GM18873 (cell line): ENCODE results near the gene XPO4.

Experiments
- ATAC-seq: cut with Tn5 transposase; IDR thresholded peaks from one replicate; pipeline ENCODE4 v1.9.1; 2021; ENCODE audit warnings: mild to moderate bottlenecking, moderate library complexity, moderate number of reproducible peaks; ENCODE audit not compliant: unreplicated experiment, low FRiP score

XPO4 gene

DNA sequence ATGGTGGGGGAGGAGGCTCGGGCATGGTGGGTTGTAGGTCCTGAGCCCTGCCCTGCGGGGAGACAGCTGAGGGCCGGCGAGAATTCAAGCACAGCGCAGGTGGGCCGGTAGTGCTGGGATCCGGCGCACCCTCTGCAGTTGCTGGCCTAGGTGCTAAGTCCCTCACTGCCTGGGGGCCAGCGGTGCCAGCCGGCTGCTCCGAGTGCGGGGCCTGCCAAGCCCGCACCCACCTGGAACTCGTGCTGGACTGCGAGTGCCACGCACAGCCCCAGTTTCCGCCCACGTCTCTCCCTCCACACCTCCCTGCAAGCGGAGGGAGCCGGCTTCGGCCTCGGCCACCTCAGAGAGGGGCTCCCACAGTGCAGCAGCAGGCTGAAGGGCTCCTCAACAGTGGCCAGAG, 162.5 kb downstream of the XPO4 start:
- ATAC-seq = no peak

DNA sequence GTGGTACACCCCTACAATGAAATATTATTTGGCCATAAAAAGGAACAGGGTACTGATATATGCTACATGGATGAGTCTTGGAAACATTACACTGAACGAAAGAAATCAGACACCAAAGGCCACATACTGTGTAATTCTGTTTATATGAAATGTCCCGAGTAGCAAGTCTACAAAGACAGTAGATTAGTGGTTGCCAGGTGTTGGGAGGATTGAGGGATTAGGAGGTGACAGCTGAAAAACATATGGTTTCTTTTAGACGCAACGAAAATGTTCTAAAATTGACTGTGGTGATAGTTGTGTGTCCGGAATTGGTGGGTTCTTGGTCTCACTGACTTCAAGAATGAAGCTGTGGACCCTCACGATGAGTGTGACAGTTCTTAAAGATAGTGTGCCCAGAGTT, 163.9 kb downstream of the XPO4 start:
- ATAC-seq = no peak

DNA sequence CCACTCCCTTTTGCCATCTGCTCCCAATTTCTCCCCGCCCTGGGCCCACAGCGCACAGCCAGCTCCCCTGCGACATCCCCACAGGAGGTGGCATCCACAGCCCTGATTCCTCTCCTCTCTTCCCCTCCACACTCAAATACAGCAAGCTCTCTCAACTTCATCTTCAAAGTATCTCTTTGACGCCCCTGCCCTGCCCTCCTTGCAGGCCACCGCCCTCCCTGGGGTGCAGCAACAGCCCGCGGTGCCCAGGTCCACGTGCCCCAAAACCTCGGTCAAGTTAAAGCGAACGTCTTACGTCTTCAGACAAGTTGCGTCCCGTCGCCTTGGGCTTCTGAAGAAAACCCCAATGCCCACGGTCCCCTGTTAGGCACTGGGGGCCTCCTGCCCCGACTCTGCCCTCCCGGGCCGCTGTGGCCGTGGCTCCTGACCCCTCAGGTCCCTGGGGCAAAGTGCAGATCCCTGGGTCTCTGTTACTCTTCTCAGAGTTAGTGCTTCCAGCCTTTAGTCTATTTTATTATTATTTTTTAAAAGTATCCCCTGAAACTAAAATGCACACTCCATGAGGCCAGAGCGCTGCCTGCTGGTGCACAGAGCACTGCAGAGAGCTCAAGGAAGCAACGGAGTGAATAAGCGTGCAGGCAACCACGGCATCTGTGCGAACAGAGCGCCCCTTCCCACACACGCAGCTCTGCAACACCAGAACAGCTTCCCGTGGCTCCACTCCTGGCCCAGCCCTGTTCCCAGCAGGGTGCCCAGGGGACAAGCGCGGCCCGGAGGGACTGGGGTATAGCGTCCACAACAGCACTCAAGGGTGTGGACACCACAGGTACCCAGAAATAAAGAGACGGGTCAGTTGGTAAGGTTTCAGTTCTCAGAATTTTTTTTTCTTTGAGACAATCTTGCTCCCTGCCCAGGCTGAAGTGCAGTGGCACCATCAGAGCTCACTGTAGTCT, 172.6 kb downstream of the XPO4 start:
- ATAC-seq = no peak

DNA sequence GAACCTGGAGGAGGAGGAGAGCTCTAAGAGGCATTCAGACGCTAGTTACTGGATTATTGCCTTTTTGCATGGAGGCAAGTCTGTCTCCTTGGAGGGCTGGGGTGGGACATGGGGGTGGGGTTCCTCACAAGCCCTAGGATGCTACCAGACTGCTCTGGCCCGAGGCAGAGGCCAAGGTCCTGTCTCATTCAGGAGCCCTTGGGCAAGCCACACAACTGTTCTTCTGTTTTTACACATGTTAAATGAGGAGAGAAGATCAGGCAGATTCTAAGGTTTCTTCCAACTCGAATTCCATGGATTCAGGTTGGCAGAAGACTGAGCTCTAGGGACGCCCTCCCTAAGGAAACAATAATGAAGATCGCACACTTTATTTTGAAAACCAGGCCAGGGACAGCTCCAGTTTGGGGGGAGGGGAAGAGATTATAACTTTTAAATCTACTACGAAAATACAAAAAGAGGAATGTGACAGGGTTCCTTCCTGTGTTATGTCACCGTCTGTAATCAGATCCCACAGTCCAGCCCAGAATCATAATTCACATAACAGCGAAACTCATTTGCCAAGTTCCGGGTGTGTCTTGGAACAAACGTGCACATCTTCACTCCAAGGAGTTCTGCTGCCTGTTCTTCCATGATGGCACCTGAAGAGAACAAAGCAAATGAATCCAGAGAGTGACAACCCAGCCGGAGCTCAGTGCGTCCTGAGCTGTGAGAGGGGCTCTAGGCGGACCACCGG, 173.8 kb downstream of the XPO4 start:
- no peak for ATAC-seq

DNA sequence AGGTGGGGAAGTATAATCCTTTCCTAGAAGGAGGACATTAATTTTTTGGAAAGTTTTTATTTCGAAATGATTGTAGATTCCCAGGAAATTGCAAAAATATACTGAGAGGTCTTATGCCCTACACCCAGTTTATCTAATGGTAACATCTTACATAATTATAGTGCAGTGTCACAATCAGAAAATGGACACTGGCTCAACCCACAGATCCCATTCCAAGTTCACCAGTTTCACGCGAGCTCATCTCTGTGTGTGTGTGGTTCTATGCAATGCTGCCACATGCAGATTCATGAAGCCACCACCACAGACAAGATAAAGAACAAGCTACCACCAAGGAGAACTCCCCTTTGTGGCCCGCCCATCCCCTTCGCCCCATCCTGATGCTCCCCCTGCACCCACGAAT, 174.7 kb downstream of the XPO4 start:
- no peak for ATAC-seq
